Coronary artery (tissue), 2 donors: ENCODE measurements around the gene DCDC2C.
A peak's percentile ranks its signal among the peaks of the same experiment; 100 is the strongest.

Source experiments
- DNase-seq: peaks from one replicate; pipeline ENCODE4 v3.0.0-alpha.2; 2017; ENCODE audit warnings: low spot score
- H3K27ac ChIP-seq, 2 donors: fragments of 200-600 bp; sonication (generic); one replicate each; pipeline ENCODE4 v1.5.1; 2016 to 2019
- H3K4me3 ChIP-seq: fragments of 200-600 bp; sonication (generic); 2 replicates; pipeline ENCODE4 v1.5.1; 2016; ENCODE audit warnings: mild to moderate bottlenecking, moderate library complexity
- TF ChIP-seq, protein P1 (sequence below): fragments of 200-600 bp; sonication (generic); IDR thresholded peaks from one replicate; pipeline ENCODE4 v1.5.1; 2019; ENCODE audit warnings: antibody characterized with exemption

The DCDC2C gene

DNA sequence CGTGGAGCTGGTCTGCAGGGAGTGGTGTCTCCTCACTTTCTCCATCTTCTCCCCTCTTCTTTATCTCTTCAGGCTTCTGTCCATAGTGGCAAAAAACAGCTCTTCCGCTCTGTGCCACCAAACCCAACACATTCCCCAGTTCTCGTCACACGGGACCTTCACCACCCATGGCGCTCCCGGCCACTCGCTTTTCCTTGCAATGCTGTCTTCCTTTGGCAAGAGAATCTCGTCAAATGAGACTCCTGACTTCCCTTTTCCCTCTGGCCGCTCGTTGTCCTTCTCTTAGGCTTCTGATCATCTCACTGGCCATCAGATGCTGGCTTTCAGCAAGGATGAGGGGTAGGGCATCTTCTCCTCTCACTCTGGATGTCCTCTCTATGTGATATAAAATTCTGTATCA lies 72.9 kb downstream of the DCDC2C start:
- Histone ChIP-seq H3K27ac (no peak overlapping the region), H3K4me3 (no peak overlapping the region)
- no peak for DNase-seq
- TF ChIP-seq, protein P1, sequence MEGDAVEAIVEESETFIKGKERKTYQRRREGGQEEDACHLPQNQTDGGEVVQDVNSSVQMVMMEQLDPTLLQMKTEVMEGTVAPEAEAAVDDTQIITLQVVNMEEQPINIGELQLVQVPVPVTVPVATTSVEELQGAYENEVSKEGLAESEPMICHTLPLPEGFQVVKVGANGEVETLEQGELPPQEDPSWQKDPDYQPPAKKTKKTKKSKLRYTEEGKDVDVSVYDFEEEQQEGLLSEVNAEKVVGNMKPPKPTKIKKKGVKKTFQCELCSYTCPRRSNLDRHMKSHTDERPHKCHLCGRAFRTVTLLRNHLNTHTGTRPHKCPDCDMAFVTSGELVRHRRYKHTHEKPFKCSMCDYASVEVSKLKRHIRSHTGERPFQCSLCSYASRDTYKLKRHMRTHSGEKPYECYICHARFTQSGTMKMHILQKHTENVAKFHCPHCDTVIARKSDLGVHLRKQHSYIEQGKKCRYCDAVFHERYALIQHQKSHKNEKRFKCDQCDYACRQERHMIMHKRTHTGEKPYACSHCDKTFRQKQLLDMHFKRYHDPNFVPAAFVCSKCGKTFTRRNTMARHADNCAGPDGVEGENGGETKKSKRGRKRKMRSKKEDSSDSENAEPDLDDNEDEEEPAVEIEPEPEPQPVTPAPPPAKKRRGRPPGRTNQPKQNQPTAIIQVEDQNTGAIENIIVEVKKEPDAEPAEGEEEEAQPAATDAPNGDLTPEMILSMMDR = no peak

DNA sequence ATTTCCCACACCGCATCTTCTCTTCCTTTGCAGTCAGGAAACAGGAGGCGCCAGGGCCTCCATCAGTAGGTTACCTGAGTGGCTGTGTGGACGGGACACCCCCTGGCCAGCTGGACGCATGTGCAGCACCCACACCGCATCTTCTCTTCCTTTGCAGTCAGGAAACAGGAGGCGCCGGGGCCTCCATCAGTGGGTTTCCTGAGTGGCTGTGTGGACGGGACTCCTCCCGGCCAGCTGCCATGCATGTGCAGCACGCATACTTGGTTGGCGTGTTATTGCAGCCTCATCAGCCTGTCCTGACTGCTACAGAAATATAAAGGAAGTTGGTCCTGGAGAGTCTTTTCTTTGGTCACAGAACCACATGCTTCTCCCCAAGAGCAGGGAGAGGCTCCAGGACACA lies 74.6 kb downstream of the DCDC2C start:
- H3K27ac ChIP-seq = no peak overlapping the region
- no peak for DNase-seq
- TF ChIP-seq, protein P1 = no peak
- no peak overlapping the region for H3K4me3 ChIP-seq

- DNase-seq = no peak
- Histone ChIP-seq H3K27ac (no peak overlapping the region), H3K4me3 (no peak overlapping the region)
- TF ChIP-seq, protein P1 = no peak
These were observed 75.6 kb downstream of the DCDC2C start for GRCh38 chr2:3778851-3779495.

- TF ChIP-seq, protein P1 = no peak
- H3K27ac ChIP-seq = no peak overlapping the region
- no peak overlapping the region for H3K4me3 ChIP-seq
- no peak for DNase-seq
These were observed 76.2 kb downstream of the DCDC2C start for GRCh38 chr2:3779496-3780049.

GRCh38 chr2:3780477-3781402 lies 77.4 kb downstream of the DCDC2C start:
- DNase-seq = no peak
- H3K4me3 ChIP-seq = peak overlapping the region; percentile 15
- TF ChIP-seq, protein P1 = no peak
- H3K27ac ChIP-seq = no peak overlapping the region

DNA sequence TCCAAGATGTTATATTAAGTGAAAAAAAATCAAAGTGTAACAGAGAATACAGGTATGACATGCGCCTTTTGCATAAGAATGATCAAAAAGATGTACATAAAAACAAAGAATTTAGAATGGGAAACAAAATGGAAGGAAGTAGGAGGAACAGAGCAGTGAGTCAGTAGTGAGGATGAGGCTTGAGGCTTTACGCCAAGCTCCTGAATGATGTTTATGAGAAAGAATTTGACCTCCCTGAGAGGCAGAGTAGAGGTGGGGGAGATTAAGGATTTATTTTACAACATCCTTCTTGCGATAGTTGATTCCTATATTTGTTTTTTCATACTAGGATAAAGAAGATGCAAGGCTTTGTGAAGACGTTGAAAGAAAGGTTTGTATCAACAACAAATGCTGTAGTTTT lies 81.4 kb downstream of the DCDC2C start:
- no peak overlapping the region for H3K27ac ChIP-seq
- H3K4me3 ChIP-seq = no peak overlapping the region
- TF ChIP-seq, protein P1 = no peak
- DNase-seq = no peak
